ENCODE results near the gene ELK3. TPM values are rescaled to one million over a fixed set of nuclear protein-coding genes. Genes with fewer than 3 reads are reported as not detected.

Gene ELK3
- total and polyA plus RNA-seq, 2 of the 13 experiments (the other 11 are each of a cell fraction or from before 2014, with no cell fraction given) = 2.9 to 3.2 TPM

DNA sequence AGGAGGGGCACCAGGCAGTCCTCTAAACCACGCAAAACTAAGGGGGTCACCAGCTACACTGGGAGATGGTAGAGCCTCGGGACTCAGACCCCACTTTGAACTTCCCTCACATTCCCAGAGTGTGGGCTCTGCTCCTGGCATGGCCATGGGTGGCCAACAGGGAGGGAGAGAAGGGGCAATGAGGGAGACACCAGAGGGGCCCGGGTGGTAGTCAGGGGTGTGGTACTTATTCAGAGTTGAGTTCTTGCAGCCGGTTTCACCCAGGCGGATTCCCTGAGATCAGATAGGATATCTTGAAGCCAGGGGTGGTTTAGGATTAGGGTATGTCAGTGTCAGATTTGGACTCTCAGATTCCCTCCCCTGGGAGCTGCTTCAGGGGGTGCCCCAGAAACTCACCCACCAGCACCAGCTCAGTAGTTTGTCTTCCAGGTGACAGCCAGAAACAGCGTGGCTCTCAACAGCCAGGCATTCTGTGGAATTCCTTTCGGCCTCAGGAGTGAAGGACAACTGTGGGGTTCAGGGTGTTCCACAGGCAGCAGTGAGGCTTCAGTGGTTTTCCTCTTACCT is 56.0 kb downstream of the ELK3 start:
- Histone ChIP-seq H3K27me3 (ENCODE audit: control insufficient read depth in 1 of 2, insufficient read depth in 2 of 2, low read length in 2 of 2) (no peaks in the 10 kb centered on the region), H4K20me1 (ENCODE audit: insufficient read depth, low read length) (no peaks in the 10 kb centered on the region), H3K9ac (ENCODE audit: insufficient read depth, low read depth, low read length) (no peak overlapping the region), H3K9me3 (ENCODE audit: low read length) (no peaks in the 10 kb centered on the region), H3K27ac (ENCODE audit: extremely low read length, insufficient read depth, low read length) (no peak overlapping the region), H3K4me2 (ENCODE audit: low read depth, low read length) (no peak overlapping the region), H3K4me1 (ENCODE audit: insufficient read depth, low read length) (peaks cover 19% of the 10 kb centered on the region), H3K79me2 (ENCODE audit: insufficient read depth, low read length) (no peaks in the 10 kb centered on the region), H3K36me3 (replicated peaks in 1 of 2; ENCODE audit: control insufficient read depth in 1 of 2, insufficient read depth in 2 of 2, low read length in 2 of 2) (peaks cover 0 to 4% of the 10 kb centered on the region in 2 experiments; a peak in 1 of 5 replicates), H2AFZ (ENCODE audit: low read length) (no peak overlapping the region), H3K4me3 (replicated peaks in 1 of 3; ENCODE audit: insufficient read depth in 1 of 3, low read depth in 2 of 3, low read length in 3 of 3) (no peak overlapping the region)
- ATAC-seq = no peak
- in situ Hi-C loops (cut with HindIII; ENCODE audit: extremely low pct_ligation_motif_present, low pct_unique_long_range_greater_than_20kb) = no loop called here
- 96% methylated on average over 5 of the region's 7 CpGs for WGBS (ENCODE audit: low lambda C conversion rate)
- ChIA-PET POLR2A (no interaction called here), CTCF (ENCODE audit: low intra/inter-chr PET ratio, low total read pairs) (no interaction called here)
- DNase-seq (ENCODE audit: low spot score) = no peak
- intact Hi-C loops (cut with micrococcal nuclease; ENCODE audit: unreplicated experiment) = no loop called here
- no peak for FAIRE-seq
- BruUV-seq (replicated peaks) = no TSS peak
- TF ChIP-seq, protein P1, sequence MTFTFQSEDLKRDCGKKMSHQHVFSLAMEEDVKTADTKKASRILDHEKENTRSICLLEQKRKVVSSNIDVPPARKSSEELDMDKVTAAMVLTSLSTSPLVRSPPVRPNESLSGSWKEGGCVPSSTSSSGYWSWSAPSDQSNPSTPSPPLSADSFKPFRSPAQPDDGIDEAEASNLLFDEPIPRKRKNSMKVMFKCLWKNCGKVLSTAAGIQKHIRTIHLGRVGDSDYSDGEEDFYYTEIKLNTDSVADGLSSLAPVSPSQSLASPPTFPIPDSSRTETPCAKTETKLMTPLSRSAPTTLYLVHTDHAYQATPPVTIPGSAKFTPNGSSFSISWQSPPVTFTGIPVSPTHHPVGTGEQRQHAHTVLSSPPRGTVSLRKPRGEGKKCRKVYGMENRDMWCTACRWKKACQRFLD (CRISPR knock-in tag; IDR thresholded peaks at IDR 0.05; ENCODE audit: borderline replicate concordance) = no peak
- no peak for TF ChIP-seq ZNF136 (CRISPR knock-in tag; IDR thresholded peaks at IDR 0.05; ENCODE audit: low read depth)
- TF ChIP-seq ZZZ3 (CRISPR knock-in tag; IDR thresholded peaks at IDR 0.05; ENCODE audit: borderline replicate concordance) = no peak
- no peak for TF ChIP-seq ETV5 (CRISPR knock-in tag; IDR thresholded peaks at IDR 0.05; ENCODE audit: borderline replicate concordance)
- TF ChIP-seq SP140L (CRISPR knock-in tag; IDR thresholded peaks at IDR 0.05; ENCODE audit: borderline replicate concordance) = no peak
- TF ChIP-seq, protein P2, sequence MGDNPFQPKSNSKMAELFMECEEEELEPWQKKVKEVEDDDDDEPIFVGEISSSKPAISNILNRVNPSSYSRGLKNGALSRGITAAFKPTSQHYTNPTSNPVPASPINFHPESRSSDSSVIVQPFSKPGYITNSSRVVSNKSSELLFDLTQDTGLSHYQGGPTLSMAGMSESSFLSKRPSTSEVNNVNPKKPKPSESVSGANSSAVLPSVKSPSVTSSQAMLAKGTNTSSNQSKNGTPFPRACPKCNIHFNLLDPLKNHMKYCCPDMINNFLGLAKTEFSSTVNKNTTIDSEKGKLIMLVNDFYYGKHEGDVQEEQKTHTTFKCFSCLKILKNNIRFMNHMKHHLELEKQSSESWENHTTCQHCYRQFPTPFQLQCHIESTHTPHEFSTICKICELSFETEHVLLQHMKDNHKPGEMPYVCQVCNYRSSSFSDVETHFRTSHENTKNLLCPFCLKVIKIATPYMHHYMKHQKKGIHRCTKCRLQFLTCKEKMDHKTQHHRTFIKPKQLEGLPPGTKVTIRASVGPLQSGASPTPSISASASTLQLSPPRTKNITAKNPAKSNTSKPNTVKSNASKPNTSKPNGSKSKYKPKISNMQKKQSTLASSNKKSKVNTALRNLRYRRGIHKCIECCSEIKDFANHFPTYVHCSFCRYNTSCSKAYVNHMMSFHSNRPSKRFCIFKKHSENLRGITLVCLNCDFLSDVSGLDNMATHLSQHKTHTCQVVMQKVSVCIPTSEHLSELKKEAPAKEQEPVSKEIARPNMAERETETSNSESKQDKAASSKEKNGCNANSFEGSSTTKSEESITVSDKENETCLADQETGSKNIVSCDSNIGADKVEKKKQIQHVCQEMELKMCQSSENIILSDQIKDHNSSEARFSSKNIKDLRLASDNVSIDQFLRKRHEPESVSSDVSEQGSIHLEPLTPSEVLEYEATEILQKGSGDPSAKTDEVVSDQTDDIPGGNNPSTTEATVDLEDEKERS (CRISPR knock-in tag; IDR thresholded peaks at IDR 0.05) = no peak
- no peak for TF ChIP-seq ZNF720 (CRISPR knock-in tag; IDR thresholded peaks at IDR 0.05)
- TF ChIP-seq, protein P3, sequence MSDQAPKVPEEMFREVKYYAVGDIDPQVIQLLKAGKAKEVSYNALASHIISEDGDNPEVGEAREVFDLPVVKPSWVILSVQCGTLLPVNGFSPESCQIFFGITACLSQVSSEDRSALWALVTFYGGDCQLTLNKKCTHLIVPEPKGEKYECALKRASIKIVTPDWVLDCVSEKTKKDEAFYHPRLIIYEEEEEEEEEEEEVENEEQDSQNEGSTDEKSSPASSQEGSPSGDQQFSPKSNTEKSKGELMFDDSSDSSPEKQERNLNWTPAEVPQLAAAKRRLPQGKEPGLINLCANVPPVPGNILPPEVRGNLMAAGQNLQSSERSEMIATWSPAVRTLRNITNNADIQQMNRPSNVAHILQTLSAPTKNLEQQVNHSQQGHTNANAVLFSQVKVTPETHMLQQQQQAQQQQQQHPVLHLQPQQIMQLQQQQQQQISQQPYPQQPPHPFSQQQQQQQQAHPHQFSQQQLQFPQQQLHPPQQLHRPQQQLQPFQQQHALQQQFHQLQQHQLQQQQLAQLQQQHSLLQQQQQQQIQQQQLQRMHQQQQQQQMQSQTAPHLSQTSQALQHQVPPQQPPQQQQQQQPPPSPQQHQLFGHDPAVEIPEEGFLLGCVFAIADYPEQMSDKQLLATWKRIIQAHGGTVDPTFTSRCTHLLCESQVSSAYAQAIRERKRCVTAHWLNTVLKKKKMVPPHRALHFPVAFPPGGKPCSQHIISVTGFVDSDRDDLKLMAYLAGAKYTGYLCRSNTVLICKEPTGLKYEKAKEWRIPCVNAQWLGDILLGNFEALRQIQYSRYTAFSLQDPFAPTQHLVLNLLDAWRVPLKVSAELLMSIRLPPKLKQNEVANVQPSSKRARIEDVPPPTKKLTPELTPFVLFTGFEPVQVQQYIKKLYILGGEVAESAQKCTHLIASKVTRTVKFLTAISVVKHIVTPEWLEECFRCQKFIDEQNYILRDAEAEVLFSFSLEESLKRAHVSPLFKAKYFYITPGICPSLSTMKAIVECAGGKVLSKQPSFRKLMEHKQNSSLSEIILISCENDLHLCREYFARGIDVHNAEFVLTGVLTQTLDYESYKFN (CRISPR knock-in tag; conservative IDR thresholded peaks at IDR 0.05) = no peak
- no peak for TF ChIP-seq POLR2A (IDR thresholded peaks at IDR 0.05; ENCODE audit: insufficient read depth in 1 of 2, low read depth in 2 of 2, low read length in 2 of 2)
- no peak for TF ChIP-seq KDM3A (CRISPR knock-in tag; IDR thresholded peaks at IDR 0.05; ENCODE audit: low read depth)
- no peak for TF ChIP-seq ZNF274 (CRISPR knock-in tag; IDR thresholded peaks at IDR 0.05)
- TF ChIP-seq ZKSCAN5 (CRISPR knock-in tag; IDR thresholded peaks at IDR 0.05) = no peak
- no peak for TF ChIP-seq ZC3H13 (CRISPR knock-in tag; IDR thresholded peaks at IDR 0.05)
- TF ChIP-seq ZNF30 (CRISPR knock-in tag; IDR thresholded peaks at IDR 0.05) = no peak
- TF ChIP-seq, protein P4, sequence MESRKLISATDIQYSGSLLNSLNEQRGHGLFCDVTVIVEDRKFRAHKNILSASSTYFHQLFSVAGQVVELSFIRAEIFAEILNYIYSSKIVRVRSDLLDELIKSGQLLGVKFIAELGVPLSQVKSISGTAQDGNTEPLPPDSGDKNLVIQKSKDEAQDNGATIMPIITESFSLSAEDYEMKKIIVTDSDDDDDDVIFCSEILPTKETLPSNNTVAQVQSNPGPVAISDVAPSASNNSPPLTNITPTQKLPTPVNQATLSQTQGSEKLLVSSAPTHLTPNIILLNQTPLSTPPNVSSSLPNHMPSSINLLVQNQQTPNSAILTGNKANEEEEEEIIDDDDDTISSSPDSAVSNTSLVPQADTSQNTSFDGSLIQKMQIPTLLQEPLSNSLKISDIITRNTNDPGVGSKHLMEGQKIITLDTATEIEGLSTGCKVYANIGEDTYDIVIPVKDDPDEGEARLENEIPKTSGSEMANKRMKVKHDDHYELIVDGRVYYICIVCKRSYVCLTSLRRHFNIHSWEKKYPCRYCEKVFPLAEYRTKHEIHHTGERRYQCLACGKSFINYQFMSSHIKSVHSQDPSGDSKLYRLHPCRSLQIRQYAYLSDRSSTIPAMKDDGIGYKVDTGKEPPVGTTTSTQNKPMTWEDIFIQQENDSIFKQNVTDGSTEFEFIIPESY (CRISPR knock-in tag; IDR thresholded peaks at IDR 0.05) = no peak
- no peak for TF ChIP-seq RFXAP (CRISPR knock-in tag; IDR thresholded peaks at IDR 0.05; ENCODE audit: borderline replicate concordance)

Data from HepG2 (cell line).